Nephron (organoid): Measurements from ENCODE around the gene AKIRIN2.

Source experiments
- H3K27ac Mint-ChIP-seq, 3 experiments: 2 replicates each; pipeline ENCODE4 v1.8.0; 2020; ENCODE audit warnings: mixed read lengths in 3 of 3, mild to moderate bottlenecking in 2 of 3, moderate library complexity in 1 of 3
- H3K27me3 Mint-ChIP-seq: 2 replicates; pipeline ENCODE4 v1.8.0; 2021; ENCODE audit warnings: low read depth, mild to moderate bottlenecking, moderate library complexity, mixed read lengths
- H3K36me3 Mint-ChIP-seq: 2 replicates; pipeline ENCODE4 v1.8.0; 2020; ENCODE audit warnings: low read depth, mixed read lengths
- H3K4me1 Mint-ChIP-seq: 2 replicates; pipeline ENCODE4 v1.8.0; 2020; ENCODE audit warnings: mixed read lengths
- H3K4me3 Mint-ChIP-seq, 3 experiments: 2 replicates each; pipeline ENCODE4 v1.8.0; 2020; ENCODE audit warnings: mild to moderate bottlenecking in 3 of 3, mixed read lengths in 3 of 3, moderate library complexity in 2 of 3
- H3K9me3 Mint-ChIP-seq: 2 replicates; pipeline ENCODE4 v1.8.0; 2020; ENCODE audit warnings: mixed read lengths
- TF ChIP-seq, protein P1 (sequence below), 3 experiments: fragments of 200-600 bp; sonication (generic); IDR thresholded peaks; one replicate each; pipeline ENCODE4 v1.5.0; 2021; ENCODE audit warnings: antibody characterized with exemption in 3 of 3; ENCODE audit not compliant: unreplicated experiment in 3 of 3

Gene AKIRIN2

DNA sequence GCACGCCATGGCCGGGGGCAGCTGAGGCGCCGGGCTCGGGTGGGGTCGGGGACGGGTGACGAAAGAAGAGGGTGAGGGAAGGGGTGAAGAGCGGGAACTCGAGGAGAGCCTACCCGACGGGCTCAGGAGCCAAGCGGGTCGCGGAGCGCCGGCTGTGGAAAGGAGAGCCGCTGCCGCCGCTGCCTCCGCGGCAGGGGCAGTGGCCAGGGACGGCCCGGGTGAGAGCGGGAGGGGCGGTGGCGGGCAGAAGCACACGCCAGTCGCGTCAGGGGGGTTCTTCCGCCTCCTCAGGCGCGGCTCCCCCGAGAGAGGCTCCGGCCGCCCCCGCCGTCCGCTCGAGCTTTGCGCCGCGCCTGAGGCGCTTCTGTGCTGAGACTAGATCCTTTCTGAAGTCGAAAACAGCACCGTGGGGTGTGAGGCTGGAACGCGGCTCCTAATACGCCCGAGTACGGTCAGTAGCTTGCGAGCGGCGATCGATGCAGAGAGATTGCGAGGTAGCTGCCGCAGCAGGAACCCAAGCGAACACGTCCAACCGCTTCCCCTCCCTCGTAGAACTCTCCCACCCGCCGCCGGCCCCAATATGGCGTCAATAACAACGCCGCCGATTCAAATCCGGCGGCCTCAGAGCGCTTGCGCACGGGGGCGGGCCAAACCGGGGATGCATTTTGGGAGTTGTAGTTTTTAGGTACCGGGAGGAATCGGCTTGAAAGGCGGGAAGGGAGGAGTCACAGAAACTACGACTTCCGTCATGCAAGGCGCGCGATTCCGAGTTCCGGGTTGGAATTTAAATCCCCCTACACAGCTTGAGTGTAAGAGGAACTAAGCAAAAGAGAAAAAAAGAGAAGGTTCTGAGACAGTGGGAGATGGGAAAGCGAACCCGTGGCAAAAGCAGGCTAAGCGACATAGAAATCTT lies at the start of gene AKIRIN2:
TSS of gene AKIRIN2 (minus strand) at position 558 of the 913 bp plus-strand sequence. CDS start at position 9, 549 bp downstream.
- TF ChIP-seq, protein P1, sequence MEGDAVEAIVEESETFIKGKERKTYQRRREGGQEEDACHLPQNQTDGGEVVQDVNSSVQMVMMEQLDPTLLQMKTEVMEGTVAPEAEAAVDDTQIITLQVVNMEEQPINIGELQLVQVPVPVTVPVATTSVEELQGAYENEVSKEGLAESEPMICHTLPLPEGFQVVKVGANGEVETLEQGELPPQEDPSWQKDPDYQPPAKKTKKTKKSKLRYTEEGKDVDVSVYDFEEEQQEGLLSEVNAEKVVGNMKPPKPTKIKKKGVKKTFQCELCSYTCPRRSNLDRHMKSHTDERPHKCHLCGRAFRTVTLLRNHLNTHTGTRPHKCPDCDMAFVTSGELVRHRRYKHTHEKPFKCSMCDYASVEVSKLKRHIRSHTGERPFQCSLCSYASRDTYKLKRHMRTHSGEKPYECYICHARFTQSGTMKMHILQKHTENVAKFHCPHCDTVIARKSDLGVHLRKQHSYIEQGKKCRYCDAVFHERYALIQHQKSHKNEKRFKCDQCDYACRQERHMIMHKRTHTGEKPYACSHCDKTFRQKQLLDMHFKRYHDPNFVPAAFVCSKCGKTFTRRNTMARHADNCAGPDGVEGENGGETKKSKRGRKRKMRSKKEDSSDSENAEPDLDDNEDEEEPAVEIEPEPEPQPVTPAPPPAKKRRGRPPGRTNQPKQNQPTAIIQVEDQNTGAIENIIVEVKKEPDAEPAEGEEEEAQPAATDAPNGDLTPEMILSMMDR (IDR thresholded peaks at IDR 0.05; ENCODE audit: unreplicated experiment in 3 of 3), result no peak
- Mint-ChIP-seq H3K4me1 (peaks cover 29% of the 10 kb centered on the region), H3K27me3 (no peaks in the 10 kb centered on the region)

DNA sequence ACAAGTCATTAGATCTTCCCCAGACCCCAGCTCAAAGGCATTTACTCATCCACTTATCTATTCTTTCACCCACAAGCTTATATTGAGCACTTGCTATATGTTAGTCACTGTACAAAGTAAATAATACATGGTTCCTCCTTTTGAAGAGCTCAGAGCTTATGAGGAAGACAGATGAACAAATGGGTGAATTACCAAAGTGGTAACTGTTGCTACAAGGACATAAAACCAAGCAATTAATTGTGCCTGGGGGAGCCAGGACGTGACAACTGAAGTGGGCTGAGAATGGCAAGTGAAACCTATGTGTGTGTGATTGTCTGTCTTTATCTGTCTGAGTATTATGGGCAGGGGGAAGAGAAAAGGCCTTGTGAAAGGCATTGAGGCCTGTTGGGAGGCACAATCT lies 45.6 kb upstream of the AKIRIN2 start:
- TF ChIP-seq, protein P1 (IDR thresholded peaks at IDR 0.05; ENCODE audit: unreplicated experiment in 3 of 3), result no peak
- H3K4me3 Mint-ChIP-seq, result no peak overlapping the region
- H3K27ac Mint-ChIP-seq, result no peak overlapping the region
- H3K27me3 Mint-ChIP-seq, result peaks cover 5% of the 10 kb centered on the region
- H3K9me3 Mint-ChIP-seq, result peaks cover 3% of the 10 kb centered on the region
- H3K4me1 Mint-ChIP-seq, result peaks cover 5% of the 10 kb centered on the region
- no peaks in the 10 kb centered on the region for H3K36me3 Mint-ChIP-seq

More for the DNA sequence above, at the start of gene AKIRIN2:
- no peaks in the 10 kb centered on the region for H3K9me3 Mint-ChIP-seq
- H3K36me3 Mint-ChIP-seq, result peaks cover 3% of the 10 kb centered on the region
- peak within 1 kb of the TSS; percentile 98 to 99 (median 99) for H3K27ac Mint-ChIP-seq
- H3K4me3 Mint-ChIP-seq, result peak within 1 kb of the TSS; percentile 90 to 97 (median 95)

DNA sequence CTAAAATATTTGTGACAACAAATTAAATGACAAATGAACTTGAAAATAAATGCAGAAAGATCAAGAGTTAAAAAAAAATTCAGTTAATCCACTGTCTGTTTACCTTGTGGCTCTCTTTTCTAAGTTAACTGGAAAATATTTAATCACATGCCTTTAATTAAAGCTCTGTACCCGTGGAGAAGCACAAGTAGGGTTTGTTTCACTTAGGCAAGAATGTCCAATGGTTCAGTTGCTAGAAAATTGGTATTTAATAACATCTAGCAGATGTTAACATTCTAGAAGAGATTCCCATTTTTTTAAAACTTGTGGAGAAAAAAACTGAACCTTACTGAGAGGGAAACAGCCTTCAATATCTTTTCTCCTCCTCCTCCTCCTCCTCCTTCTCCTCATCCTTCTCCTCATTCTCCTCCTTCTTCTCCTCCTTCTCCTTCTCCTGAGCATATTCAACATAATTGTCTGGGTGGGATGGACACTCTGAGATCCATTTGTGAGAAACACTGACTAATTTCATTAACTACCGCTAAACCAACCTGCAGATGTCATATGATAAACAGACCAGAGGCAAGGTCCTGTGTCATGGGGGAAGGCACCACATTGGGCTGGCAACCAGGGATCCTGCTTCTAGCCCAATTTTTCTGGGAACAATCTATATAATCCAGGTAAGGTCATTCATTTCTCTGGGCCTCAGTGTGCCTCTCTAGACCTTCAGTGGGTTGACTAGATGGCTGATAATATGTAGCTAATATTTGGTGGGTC lies 44.1 kb upstream of the AKIRIN2 start:
- H3K4me1 Mint-ChIP-seq, result peaks cover 5% of the 10 kb centered on the region

DNA sequence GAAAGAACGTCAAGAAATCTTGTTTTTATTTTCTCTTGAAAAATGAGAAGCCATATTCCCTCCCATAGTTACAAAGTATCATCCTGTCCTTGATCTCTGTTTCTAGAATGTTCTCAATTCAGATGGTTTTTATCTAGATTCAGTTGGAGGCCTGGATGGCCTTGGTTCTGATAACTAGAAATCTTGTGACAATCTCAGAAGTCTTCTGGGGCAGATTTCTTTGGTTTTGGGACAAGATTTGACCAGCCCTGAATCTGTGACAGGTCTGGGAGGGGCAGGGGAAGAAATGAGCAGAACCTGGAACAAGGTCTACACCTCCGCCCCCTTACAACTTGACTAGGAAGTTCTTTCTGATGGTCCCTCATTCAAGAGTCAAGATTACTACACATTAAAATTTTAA lies 41.4 kb upstream of the AKIRIN2 start:
- peaks cover 5% of the 10 kb centered on the region for H3K4me1 Mint-ChIP-seq
- H3K4me3 Mint-ChIP-seq, result no peak overlapping the region
- peaks cover 5% of the 10 kb centered on the region for H3K27me3 Mint-ChIP-seq
- no peaks in the 10 kb centered on the region for H3K36me3 Mint-ChIP-seq
- no peaks in the 10 kb centered on the region for H3K9me3 Mint-ChIP-seq
- TF ChIP-seq, protein P1 (IDR thresholded peaks at IDR 0.05; ENCODE audit: unreplicated experiment in 3 of 3), result no peak
- no peak overlapping the region for H3K27ac Mint-ChIP-seq

More for the DNA sequence above, 44.1 kb upstream of the AKIRIN2 start:
- TF ChIP-seq, protein P1 (IDR thresholded peaks at IDR 0.05; ENCODE audit: unreplicated experiment in 3 of 3), result no peak
- Mint-ChIP-seq H3K9me3 (peaks cover 3% of the 10 kb centered on the region), H3K27ac (no peak overlapping the region), H3K36me3 (no peaks in the 10 kb centered on the region), H3K27me3 (peaks cover 5% of the 10 kb centered on the region), H3K4me3 (no peak overlapping the region)

DNA sequence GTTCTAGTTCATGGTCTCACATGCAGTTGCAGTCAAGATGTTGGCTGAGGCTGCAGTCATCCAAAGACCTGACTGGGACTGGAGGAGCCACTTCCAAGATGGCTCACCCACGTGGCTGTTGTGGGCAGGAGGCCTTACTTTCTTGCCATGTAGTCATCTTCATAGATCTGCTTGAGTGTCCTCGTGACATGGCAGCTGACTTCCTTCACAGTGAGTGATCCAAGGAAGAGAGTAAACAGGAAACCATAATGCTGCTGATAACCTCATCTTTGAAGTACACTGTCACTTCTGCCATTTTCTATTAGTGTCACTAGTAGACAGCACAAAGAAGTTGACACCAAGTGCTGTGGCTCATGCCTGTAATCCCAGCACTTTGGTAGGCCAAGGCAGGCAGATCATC lies 40.1 kb upstream of the AKIRIN2 start:
- TF ChIP-seq, protein P1 (IDR thresholded peaks at IDR 0.05; ENCODE audit: unreplicated experiment in 3 of 3), result no peak
- H3K36me3 Mint-ChIP-seq, result no peaks in the 10 kb centered on the region
- H3K27ac Mint-ChIP-seq, result no peak overlapping the region
- H3K27me3 Mint-ChIP-seq, result peaks cover 5% of the 10 kb centered on the region
- no peaks in the 10 kb centered on the region for H3K9me3 Mint-ChIP-seq
- no peak overlapping the region for H3K4me3 Mint-ChIP-seq
- H3K4me1 Mint-ChIP-seq, result peaks cover 5% of the 10 kb centered on the region
